ENCODE data around the gene DENND1A. TPM values are rescaled to one million over a fixed set of nuclear protein-coding genes. Genes with fewer than 3 reads are reported as not detected.

Gene DENND1A
- polyA plus RNA-seq, 2 of the 4 experiments (the other 2 are of a cell fraction) = 15.1 to 21.9 TPM

GRCh38 chr9:123772967-123773366 lies 157.0 kb downstream of the DENND1A start:
- POLR2A ChIA-PET = no interaction called here
- CTCF ChIA-PET = interaction anchor here (1.1 to 2.3 kb wide), 2 partner anchors 10 to 269 kb away, joined by 3 to 5 read pairs; no protein-coding TSS in a partner anchor
- no peak for TF ChIP-seq ZFP36 (IDR thresholded peaks at IDR 0.05; ENCODE audit: borderline replicate concordance, partially characterized antibody)
- Histone ChIP-seq H3K4me3 (no peak overlapping the region), H3K4me1 (no peaks in the 10 kb centered on the region), H3K4me2 (no peak overlapping the region), H3K27ac (no peak overlapping the region), H3K9me3 (no peaks in the 10 kb centered on the region)
- DNase-seq (ENCODE audit: low read depth in 1 of 2, low spot score in 1 of 2) (no peak), ATAC-seq (no peak), FAIRE-seq (no peak)
- 88% methylated on average over 1 of the region's 1 CpG for WGBS (ENCODE audit: missing lambda C conversion rate)

- 91% methylated on average over 3 of the region's 3 CpGs for WGBS (ENCODE audit: missing lambda C conversion rate)
- CTCF ChIA-PET = interaction anchor here (1.1 kb wide), 1 partner anchor 269 kb away, joined by 3 read pairs; no protein-coding TSS in a partner anchor
- H3K9me3 ChIP-seq = no peaks in the 10 kb centered on the region
Observed at GRCh38 chr9:123772374-123772773, 157.6 kb downstream of the DENND1A start.

More at GRCh38 chr9:123772374-123772773, 157.6 kb downstream of the DENND1A start:
- H3K27ac ChIP-seq = no peak overlapping the region
- ATAC-seq (no peak), DNase-seq (ENCODE audit: low read depth in 1 of 2, low spot score in 1 of 2) (no peak), FAIRE-seq (no peak)
- no peaks in the 10 kb centered on the region for H3K4me1 ChIP-seq
- TF ChIP-seq USF2 (IDR thresholded peaks at IDR 0.05) (no peak), KDM5A (IDR thresholded peaks at IDR 0.05) (no peak), ZSCAN20 (CRISPR knock-in tag; IDR thresholded peaks at IDR 0.05) (no peak), CHD2 (IDR thresholded peaks at IDR 0.05; ENCODE audit: low read length, partially characterized antibody) (no peak), BCL3 (IDR thresholded peaks at IDR 0.05) (no peak), HMGXB4 (CRISPR knock-in tag; IDR thresholded peaks at IDR 0.05; ENCODE audit: borderline replicate concordance) (no peak), RARB (CRISPR knock-in tag; IDR thresholded peaks at IDR 0.05) (no peak), E2F6 (IDR thresholded peaks at IDR 0.05; ENCODE audit: borderline replicate concordance, low read depth) (no peak), KDM1A (IDR thresholded peaks at IDR 0.05; ENCODE audit: low read depth) (no peak), CTCF (IDR thresholded peaks at IDR 0.05) (no peak), EHMT2 (IDR thresholded peaks at IDR 0.05; ENCODE audit: low read depth) (no peak), RFX5 (IDR thresholded peaks at IDR 0.05) (no peak)
- POLR2A ChIA-PET = no interaction called here
- H3K4me2 ChIP-seq = no peak overlapping the region
- H3K4me3 ChIP-seq = no peak overlapping the region
